ENCODE results near the gene PRG3. TPM values are rescaled to one million over a fixed set of nuclear protein-coding genes. Genes with fewer than 3 reads are reported as not detected.

Gene PRG3
- total and polyA plus RNA-seq, 2 of the 13 experiments (the other 11 are each of a cell fraction or from before 2014, with no cell fraction given) = not detected

DNA sequence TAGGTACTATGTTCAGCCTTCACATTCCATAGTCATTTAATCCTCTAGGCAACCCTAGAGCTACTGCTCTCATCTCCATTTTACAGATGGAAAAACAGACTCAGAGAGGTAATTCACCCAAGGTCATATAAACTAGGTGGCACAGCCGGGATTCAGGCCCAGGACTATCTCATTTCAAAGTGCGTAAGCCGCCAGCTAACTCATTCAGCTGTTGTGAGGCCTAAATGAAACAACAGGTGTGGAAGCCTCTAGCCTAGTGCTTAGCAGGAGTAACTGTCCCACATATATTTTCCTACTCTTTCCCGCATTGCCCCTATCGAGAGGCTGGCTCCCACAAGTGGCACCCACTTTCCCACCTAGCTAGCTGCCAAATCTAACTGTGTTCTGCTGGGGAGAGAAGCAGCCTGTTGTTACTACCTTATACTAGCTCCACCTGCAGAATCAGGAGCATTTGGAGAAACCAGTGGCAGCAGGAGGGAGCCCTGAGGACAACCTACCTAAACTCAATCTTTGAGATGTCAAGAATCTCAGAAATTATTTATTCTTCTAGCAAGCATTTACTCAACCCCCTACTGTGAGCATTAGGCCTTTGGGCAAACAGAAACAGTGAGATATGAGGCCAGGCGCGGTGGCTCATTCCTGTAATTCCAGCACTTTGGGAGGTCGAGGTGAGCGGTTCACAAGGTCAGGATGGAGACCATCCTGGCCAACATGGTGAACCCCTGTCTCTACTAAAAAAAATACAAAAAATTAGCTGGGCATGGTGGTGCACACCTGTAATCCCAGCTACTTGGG, 20.9 kb downstream of the PRG3 start (continued):
- TF ChIP-seq, protein P1, sequence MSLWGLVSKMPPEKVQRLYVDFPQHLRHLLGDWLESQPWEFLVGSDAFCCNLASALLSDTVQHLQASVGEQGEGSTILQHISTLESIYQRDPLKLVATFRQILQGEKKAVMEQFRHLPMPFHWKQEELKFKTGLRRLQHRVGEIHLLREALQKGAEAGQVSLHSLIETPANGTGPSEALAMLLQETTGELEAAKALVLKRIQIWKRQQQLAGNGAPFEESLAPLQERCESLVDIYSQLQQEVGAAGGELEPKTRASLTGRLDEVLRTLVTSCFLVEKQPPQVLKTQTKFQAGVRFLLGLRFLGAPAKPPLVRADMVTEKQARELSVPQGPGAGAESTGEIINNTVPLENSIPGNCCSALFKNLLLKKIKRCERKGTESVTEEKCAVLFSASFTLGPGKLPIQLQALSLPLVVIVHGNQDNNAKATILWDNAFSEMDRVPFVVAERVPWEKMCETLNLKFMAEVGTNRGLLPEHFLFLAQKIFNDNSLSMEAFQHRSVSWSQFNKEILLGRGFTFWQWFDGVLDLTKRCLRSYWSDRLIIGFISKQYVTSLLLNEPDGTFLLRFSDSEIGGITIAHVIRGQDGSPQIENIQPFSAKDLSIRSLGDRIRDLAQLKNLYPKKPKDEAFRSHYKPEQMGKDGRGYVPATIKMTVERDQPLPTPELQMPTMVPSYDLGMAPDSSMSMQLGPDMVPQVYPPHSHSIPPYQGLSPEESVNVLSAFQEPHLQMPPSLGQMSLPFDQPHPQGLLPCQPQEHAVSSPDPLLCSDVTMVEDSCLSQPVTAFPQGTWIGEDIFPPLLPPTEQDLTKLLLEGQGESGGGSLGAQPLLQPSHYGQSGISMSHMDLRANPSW (CRISPR knock-in tag; IDR thresholded peaks at IDR 0.05; ENCODE audit: borderline replicate concordance) = no peak
- TF ChIP-seq ZNF772 (CRISPR knock-in tag; IDR thresholded peaks at IDR 0.05) = no peak
- TF ChIP-seq TCF7 (IDR thresholded peaks at IDR 0.05; ENCODE audit: low read depth) = no peak
- TF ChIP-seq YEATS2 (CRISPR knock-in tag; IDR thresholded peaks at IDR 0.05; ENCODE audit: borderline replicate concordance) = no peak
- TF ChIP-seq ZNF331 (CRISPR knock-in tag; IDR thresholded peaks at IDR 0.05) = no peak
- no peak for TF ChIP-seq MTA3 (CRISPR knock-in tag; IDR thresholded peaks at IDR 0.05)
- TF ChIP-seq HOXA9 (CRISPR knock-in tag; IDR thresholded peaks at IDR 0.05; ENCODE audit: borderline replicate concordance) = no peak
- TF ChIP-seq XBP1 (CRISPR knock-in tag; IDR thresholded peaks at IDR 0.05) = no peak
- no peak for TF ChIP-seq GABPA (IDR thresholded peaks at IDR 0.05; ENCODE audit: low read depth, low read length)
- no peak for TF ChIP-seq GABPA (CRISPR knock-in tag; IDR thresholded peaks at IDR 0.05; ENCODE audit: low read depth)
- TF ChIP-seq ZNF326 (CRISPR knock-in tag; IDR thresholded peaks at IDR 0.05; ENCODE audit: borderline replicate concordance) = no peak
- TF ChIP-seq TEAD3 (CRISPR knock-in tag; optimal IDR thresholded peaks at IDR 0.05; ENCODE audit: borderline replicate concordance) = peak; percentile 66
- no peak for TF ChIP-seq RNF2 (conservative IDR thresholded peaks at IDR 0.05; ENCODE audit: low read depth)
- no peak for TF ChIP-seq ZKSCAN8 (CRISPR knock-in tag; IDR thresholded peaks at IDR 0.05; ENCODE audit: borderline replicate concordance)
- TF ChIP-seq, protein P2, sequence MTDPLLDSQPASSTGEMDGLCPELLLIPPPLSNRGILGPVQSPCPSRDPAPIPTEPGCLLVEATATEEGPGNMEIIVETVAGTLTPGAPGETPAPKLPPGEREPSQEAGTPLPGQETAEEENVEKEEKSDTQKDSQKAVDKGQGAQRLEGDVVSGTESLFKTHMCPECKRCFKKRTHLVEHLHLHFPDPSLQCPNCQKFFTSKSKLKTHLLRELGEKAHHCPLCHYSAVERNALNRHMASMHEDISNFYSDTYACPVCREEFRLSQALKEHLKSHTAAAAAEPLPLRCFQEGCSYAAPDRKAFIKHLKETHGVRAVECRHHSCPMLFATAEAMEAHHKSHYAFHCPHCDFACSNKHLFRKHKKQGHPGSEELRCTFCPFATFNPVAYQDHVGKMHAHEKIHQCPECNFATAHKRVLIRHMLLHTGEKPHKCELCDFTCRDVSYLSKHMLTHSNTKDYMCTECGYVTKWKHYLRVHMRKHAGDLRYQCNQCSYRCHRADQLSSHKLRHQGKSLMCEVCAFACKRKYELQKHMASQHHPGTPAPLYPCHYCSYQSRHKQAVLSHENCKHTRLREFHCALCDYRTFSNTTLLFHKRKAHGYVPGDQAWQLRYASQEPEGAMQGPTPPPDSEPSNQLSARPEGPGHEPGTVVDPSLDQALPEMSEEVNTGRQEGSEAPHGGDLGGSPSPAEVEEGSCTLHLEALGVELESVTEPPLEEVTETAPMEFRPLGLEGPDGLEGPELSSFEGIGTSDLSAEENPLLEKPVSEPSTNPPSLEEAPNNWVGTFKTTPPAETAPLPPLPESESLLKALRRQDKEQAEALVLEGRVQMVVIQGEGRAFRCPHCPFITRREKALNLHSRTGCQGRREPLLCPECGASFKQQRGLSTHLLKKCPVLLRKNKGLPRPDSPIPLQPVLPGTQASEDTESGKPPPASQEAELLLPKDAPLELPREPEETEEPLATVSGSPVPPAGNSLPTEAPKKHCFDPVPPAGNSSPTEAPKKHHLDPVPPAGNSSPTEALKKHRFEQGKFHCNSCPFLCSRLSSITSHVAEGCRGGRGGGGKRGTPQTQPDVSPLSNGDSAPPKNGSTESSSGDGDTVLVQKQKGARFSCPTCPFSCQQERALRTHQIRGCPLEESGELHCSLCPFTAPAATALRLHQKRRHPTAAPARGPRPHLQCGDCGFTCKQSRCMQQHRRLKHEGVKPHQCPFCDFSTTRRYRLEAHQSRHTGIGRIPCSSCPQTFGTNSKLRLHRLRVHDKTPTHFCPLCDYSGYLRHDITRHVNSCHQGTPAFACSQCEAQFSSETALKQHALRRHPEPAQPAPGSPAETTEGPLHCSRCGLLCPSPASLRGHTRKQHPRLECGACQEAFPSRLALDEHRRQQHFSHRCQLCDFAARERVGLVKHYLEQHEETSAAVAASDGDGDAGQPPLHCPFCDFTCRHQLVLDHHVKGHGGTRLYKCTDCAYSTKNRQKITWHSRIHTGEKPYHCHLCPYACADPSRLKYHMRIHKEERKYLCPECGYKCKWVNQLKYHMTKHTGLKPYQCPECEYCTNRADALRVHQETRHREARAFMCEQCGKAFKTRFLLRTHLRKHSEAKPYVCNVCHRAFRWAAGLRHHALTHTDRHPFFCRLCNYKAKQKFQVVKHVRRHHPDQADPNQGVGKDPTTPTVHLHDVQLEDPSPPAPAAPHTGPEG (CRISPR knock-in tag; IDR thresholded peaks at IDR 0.05) = no peak
- no peak for TF ChIP-seq HNRNPK (IDR thresholded peaks at IDR 0.05; ENCODE audit: low read depth, low read length, poor library complexity, severe bottlenecking)
- TF ChIP-seq, protein P3, sequence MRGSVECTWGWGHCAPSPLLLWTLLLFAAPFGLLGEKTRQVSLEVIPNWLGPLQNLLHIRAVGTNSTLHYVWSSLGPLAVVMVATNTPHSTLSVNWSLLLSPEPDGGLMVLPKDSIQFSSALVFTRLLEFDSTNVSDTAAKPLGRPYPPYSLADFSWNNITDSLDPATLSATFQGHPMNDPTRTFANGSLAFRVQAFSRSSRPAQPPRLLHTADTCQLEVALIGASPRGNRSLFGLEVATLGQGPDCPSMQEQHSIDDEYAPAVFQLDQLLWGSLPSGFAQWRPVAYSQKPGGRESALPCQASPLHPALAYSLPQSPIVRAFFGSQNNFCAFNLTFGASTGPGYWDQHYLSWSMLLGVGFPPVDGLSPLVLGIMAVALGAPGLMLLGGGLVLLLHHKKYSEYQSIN (CRISPR knock-in tag; IDR thresholded peaks at IDR 0.05; ENCODE audit: borderline replicate concordance) = no peak
- TF ChIP-seq, protein P4, sequence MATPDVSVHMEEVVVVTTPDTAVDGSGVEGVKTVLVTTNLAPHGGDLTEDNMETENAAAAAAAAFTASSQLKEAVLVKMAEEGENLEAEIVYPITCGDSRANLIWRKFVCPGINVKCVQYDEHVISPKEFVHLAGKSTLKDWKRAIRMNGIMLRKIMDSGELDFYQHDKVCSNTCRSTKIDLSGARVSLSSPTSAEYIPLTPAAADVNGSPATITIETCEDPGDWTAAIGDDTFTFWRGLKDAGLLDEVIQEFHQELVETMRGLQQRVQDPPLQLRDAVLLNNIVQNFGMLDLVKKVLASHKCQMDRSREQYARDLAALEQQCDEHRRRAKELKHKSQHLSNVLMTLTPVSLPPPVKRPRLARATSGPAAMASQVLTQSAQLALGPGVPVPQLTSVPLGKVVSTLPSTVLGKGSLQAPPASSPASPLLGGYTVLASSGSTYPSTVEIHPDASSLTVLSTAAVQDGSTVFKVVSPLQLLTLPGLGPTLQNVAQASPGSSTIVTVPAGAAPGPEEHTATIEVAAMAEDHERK (CRISPR knock-in tag; IDR thresholded peaks at IDR 0.05; ENCODE audit: low read depth) = no peak
- TF ChIP-seq RFXAP (CRISPR knock-in tag; IDR thresholded peaks at IDR 0.05; ENCODE audit: borderline replicate concordance) = no peak

Measured in HepG2 (cell line).